ENCODE measurements around the gene CLUH. TPM values are rescaled to one million over a fixed set of nuclear protein-coding genes. Genes with fewer than 3 reads are reported as not detected.

The CLUH gene
- total RNA-seq, 6 experiments from 2014 or later: 88.9 to 224 (median 166) TPM

- no peaks in the 10 kb centered on the region for H3K36me3 ChIP-seq
- DNase-seq (no peak), ATAC-seq (no peak)
- no peaks in the 10 kb centered on the region for H3K9me3 ChIP-seq
- H3K4me3 ChIP-seq: no peak overlapping the region
- intact Hi-C loops (cut with DNase I): no loop called here
- peaks cover 0 to 6% of the 10 kb centered on the region in 2 donors for H3K27me3 ChIP-seq
- H3K4me1 ChIP-seq: peaks cover 0 to 3% (median 0%) of the 10 kb centered on the region in 4 donors
- WGBS (ENCODE audit: insufficient coverage, low coverage, low lambda C conversion rate, missing lambda C conversion rate): 35% methylated on average over 2 of the region's 2 CpGs
- H3K27ac ChIP-seq: no peak overlapping the region
- no peak for TF ChIP-seq POLR2A (IDR thresholded peaks at IDR 0.05)
- no peak for TF ChIP-seq CTCF (IDR thresholded peaks at IDR 0.05)
Observed at GRCh38 chr17:2750721-2751120, 39.2 kb upstream of the CLUH start.

DNA sequence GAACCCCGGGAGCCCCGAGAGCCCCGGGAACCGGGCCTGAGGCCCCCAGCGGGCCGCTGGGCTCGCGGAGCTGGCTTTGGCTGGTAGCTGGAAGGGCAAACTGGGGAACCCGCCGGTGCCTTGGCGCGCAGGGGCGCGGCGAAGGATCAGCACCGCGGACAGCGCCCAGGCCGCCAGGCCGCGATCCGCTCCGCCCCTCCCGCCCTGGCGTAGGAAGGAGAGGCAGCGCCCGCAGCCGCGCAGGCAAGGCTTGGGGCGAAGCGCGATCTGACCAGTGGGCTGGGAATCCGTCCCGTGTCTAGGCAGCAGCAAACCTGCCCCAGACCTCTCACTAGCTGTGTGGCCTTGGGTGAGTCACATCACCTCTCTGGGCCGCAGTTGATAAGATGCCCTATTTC, 38.2 kb upstream of the CLUH start:
- TF ChIP-seq CTCF (IDR thresholded peaks at IDR 0.05) (no peak), POLR2A (IDR thresholded peaks at IDR 0.05) (no peak)
- intact Hi-C loops (cut with DNase I): no loop called here
- Histone ChIP-seq H3K36me3 (no peaks in the 10 kb centered on the region), H3K27ac (no peak overlapping the region), H3K4me3 (no peak overlapping the region), H3K4me1 (peaks cover 0 to 3% (median 0%) of the 10 kb centered on the region in 4 donors), H3K27me3 (peaks cover 0 to 6% of the 10 kb centered on the region in 2 donors), H3K9me3 (no peaks in the 10 kb centered on the region)
- DNase-seq (peak; percentile 68 to 73 (median 70)), ATAC-seq (peak; percentile 96 to 100 (median 98))
- no CpG with 5 or more reads among the region's 35 CpGs for WGBS (ENCODE audit: insufficient coverage, low coverage, low lambda C conversion rate, missing lambda C conversion rate)

DNA sequence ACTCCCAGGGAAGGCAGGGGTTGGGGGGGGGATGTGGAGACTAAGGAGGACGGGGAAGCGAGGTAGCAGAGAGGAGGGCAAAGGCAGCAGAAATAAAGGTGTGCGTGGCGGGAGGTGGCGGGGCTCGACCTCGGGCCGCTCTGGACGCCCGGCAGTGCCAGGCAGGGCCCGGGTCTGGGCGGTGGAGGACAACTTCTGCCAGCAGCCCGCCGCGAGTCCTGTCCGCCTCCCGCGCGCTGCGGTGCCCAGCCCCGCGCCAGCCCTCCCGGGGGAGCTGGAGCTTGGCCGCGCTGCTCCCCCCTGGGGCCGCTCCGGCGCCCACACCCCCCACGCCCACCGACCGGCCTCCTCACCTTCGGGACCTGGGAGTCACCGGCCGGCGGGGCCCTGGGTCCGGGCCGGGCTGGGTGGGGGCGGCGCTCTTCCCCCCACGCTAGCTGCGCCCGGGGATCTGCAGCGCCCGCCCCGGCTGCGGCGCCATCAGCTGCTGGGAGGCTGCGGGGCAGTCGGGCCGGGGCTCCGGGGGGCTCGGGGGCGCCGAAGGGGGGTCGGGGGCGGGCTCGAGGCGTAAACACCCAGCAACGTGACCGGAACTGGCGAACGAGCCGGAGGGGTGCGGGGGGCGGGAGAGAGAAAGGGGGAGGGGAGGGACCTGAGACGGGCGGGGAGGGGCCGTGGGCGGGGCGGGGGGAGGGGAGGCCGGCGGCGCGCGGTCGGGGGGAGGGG, 37.7 kb upstream of the CLUH start, which contains the start of gene CCDC92B:
TSS of gene CCDC92B (minus strand) at position 595 of the 726 bp plus-strand sequence. CDS start 14,507 bp downstream, outside the sequence.
- TF ChIP-seq CTCF (IDR thresholded peaks at IDR 0.05) (no peak), POLR2A (IDR thresholded peaks at IDR 0.05) (no peak)
- Histone ChIP-seq H3K36me3 (no peaks in the 10 kb centered on the region), H3K27ac (no peak within 1 kb of the TSS), H3K4me1 (peaks cover 0 to 3% (median 0%) of the 10 kb centered on the region in 4 donors), H3K27me3 (peaks cover 0 to 6% of the 10 kb centered on the region in 2 donors), H3K4me3 (no peak within 1 kb of the TSS), H3K9me3 (no peaks in the 10 kb centered on the region)
- WGBS (ENCODE audit: insufficient coverage, low coverage, low lambda C conversion rate, missing lambda C conversion rate): 14% methylated on average over 22 of the region's 76 CpGs
- intact Hi-C loops (cut with DNase I): no loop called here
- peak in 1 of 4 donors; percentile 11 for ATAC-seq
- no peak for DNase-seq

DNA sequence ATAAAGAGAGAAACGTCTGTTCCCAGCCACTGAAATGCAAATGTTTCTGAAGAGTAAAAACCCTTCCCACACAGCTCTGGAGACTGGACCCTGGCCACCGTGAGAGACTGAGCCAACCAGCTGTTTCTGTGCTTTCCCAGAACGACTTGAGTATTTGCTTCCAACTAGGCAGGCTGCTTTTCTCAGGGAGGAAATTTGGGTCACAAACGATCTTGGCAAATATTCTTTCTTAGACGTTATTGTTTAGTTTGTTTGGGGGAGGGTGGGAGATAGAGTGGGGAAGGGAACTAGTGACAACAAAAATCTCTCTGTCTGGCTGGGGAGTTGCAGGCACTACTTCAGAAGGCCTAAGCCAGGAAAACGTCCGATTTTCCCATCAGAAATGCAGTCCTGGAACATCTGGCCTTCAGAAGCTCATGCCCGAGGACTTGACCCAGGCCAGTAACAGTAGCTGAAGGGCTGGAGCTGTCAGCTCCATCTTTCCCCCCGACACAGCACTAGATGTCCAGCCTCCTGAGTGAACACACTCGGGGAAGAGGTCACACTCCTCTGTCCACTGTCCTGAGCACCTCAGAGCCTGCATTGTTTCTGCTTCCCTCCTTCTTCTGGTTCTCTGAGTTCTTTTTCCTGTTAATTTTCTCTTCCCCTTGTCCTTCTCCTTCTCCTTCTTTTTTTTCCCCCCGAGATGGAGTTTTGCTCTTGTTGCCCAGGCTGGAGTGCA, 33.9 kb upstream of the CLUH start:
- intact Hi-C loops (cut with DNase I): no loop called here
- Histone ChIP-seq H3K27me3 (peaks cover 0 to 6% of the 10 kb centered on the region in 2 donors), H3K4me3 (no peak overlapping the region), H3K9me3 (no peaks in the 10 kb centered on the region), H3K36me3 (no peaks in the 10 kb centered on the region), H3K4me1 (peaks cover 0 to 3% (median 0%) of the 10 kb centered on the region in 4 donors), H3K27ac (no peak overlapping the region)
- ATAC-seq (no peak), DNase-seq (no peak)
- 12% methylated on average over 11 of the region's 11 CpGs for WGBS (ENCODE audit: insufficient coverage, low coverage, low lambda C conversion rate, missing lambda C conversion rate)
- no peak for TF ChIP-seq CTCF (IDR thresholded peaks at IDR 0.05)
- no peak for TF ChIP-seq POLR2A (IDR thresholded peaks at IDR 0.05)

Measured in right lobe of liver (tissue), 6 donors.